GM18505 (cell line): ENCODE measurements around the gene GAMT.
A peak's percentile ranks its signal among the peaks of the same experiment; 100 is the strongest.
"Not testable (repeated sequence)": the region's sequence is repeated elsewhere in the genome, so short reads cannot be mapped to it uniquely, and the experiment has no call there.

Experiments used
- ATAC-seq: cut with Tn5 transposase; IDR thresholded peaks from one replicate; pipeline ENCODE4 v1.9.1; 2021; ENCODE audit not compliant: unreplicated experiment
- POLR2A ChIP-seq: IDR thresholded peaks from 4 replicates; pipeline ENCODE4 v1.6.1; 2011; ENCODE audit warnings: borderline replicate concordance; ENCODE audit not compliant: insufficient read depth, insufficient read length; ENCODE audit errors: extremely low read depth

GAMT gene

GRCh38 chr19:1426736-1427135, 25.4 kb upstream of the GAMT start:
- ATAC-seq: no peak
- TF ChIP-seq POLR2A: no peak

- ATAC-seq: no peak
- no peak for TF ChIP-seq POLR2A
These were observed 24.6 kb upstream of the GAMT start for GRCh38 chr19:1425902-1426301.

GRCh38 chr19:1425102-1425837, 23.9 kb upstream of the GAMT start:
- no peak for ATAC-seq
- peak; percentile 25 for TF ChIP-seq POLR2A

GRCh38 chr19:1424192-1424955, 23.0 kb upstream of the GAMT start:
- TF ChIP-seq POLR2A: no peak
- ATAC-seq: no peak

- TF ChIP-seq POLR2A: no peak
- ATAC-seq: no peak
These were observed 22.3 kb upstream of the GAMT start for GRCh38 chr19:1423436-1424191.

- no peak for ATAC-seq
- no peak for TF ChIP-seq POLR2A
These were observed 21.6 kb upstream of the GAMT start for GRCh38 chr19:1422943-1423342.

GRCh38 chr19:1422360-1422759, 21.0 kb upstream of the GAMT start:
- ATAC-seq: no peak
- TF ChIP-seq POLR2A: no peak

- no peak for TF ChIP-seq POLR2A
- ATAC-seq: no peak
These were observed 20.6 kb upstream of the GAMT start for GRCh38 chr19:1421958-1422305.

- no peak for TF ChIP-seq POLR2A
- ATAC-seq: no peak
These were observed 20.0 kb upstream of the GAMT start for GRCh38 chr19:1421218-1421957.

GRCh38 chr19:1420590-1420989, 19.2 kb upstream of the GAMT start:
- ATAC-seq: no peak
- no peak for TF ChIP-seq POLR2A

- not testable (repeated sequence) for ATAC-seq
These were observed 18.7 kb upstream of the GAMT start for GRCh38 chr19:1420085-1420484.

GRCh38 chr19:1418951-1419738, 17.8 kb upstream of the GAMT start:
- no peak for ATAC-seq
- TF ChIP-seq POLR2A: no peak

- ATAC-seq: no peak
- no peak for TF ChIP-seq POLR2A
These were observed 17.1 kb upstream of the GAMT start for GRCh38 chr19:1418496-1418775.
